ENCODE data around the gene ADAM30.

ADAM30 gene

DNA sequence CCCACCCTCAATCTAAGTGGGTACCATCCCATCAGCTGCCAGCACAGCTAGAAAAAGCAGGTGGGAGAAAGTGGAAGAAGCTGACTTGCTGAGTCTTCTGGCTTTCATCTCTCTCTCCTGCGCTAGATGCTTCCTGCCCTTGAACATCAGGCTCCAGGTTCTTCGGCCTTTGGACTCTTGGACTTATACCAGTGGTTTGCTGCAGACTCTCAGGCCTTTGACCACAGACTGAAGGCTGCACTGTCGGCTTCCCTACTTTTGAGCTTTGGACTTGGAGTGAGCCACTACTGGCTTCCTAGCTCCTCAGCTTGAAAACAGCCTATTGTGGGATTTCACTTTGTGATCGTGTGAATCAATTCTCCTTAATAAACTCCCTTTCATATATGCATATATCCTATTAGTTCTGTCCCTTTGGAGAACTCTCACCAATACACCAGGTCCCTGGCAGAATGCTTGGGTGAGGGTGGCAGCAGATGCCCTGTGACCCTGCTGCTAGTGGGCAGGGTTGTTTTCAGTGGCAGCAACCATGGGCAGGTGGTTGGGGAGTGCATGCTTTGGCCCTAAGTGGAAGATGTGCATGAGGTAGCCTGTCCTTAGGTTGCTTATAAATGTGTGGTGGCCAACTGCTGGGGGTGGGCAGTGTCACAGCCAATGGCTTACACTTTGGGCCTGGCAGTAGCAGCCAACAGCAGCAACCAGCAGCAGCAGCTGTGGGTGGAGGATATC, 10.8 kb upstream of the ADAM30 start:
- no peak for DNase-seq

DNA sequence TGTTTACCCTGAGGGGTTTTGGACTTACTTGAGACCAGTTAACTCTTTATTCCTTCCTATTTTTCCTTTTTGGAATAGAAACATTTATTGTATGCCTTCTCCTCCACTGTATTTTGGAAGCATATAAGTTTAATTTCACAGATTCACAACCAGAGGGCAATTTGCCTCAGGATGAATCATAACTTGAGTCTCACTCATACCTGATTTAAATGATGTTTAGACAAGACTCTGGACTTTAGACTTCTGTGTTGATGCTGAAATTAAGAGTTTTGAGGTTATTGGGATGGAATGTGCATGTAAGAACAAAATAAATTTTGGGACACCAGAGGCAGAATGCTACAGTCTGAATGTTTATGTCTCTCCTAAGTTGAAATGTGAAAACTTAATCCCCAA, 7.1 kb upstream of the ADAM30 start:
- no peak for DNase-seq

DNA sequence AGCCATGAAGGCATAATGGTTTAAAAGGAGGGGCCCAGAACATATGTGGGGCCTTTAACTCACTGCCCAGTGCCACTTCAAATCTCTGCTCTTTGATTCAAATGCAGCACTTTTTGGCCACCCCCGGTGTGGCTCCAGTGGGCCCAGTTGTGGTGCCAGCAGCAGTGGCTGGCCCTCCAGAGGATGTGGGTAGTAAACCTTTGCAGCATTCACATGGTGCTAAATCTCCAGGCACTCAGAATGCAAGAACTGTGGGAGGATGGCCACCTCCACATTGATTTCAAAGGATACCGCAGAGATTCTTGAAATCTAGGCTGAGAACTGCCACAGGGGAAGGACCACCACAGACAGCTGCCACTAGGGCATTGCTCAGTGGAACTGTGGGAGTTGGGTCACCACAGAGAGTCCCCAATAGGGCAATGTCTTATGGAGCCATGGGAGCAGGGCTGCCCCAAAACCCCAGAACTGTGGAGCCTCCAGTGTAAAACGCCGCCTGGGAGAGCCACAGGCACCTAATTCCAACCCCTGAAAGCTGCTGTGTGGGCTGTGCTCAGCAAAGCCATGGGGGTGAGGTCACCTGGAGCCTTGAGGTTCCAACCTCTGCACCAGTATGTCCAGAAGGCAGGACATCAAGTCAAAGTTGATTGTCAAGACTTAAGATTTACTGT, 6.6 kb upstream of the ADAM30 start:
- DNase-seq: no peak

DNA sequence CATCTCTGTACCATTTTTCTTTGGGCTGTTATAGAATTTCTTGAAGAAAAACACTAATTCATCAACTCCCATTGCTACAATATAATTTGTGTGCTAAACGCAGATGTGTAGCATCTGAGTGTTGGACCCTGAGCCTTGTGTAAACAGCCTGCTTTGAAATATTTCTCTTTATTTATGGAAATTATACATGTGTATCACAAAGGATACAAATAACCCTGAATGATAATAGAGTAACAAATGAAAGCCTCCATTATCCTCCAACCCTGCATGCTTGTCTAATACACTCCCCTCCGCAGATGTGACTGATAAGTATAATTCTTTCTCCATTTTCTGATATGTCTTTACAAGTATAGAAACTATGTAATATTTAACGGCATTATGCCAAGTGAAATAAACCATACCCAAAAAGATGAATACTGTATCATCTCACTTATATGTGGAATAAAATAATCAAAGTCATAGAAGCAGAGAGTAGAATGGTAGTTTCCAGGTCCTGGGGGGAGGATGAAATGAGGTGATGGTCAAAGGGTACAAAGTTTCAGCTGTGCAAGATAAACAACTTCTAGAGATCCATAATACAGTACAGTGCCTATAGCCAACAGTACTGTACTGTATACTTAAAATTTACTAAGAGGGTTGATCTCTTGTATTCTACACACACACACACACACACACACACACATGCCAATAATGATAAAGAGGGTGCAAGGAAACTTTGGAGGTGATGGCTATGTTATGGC, 2.8 kb upstream of the ADAM30 start:
- no peak for DNase-seq

DNA sequence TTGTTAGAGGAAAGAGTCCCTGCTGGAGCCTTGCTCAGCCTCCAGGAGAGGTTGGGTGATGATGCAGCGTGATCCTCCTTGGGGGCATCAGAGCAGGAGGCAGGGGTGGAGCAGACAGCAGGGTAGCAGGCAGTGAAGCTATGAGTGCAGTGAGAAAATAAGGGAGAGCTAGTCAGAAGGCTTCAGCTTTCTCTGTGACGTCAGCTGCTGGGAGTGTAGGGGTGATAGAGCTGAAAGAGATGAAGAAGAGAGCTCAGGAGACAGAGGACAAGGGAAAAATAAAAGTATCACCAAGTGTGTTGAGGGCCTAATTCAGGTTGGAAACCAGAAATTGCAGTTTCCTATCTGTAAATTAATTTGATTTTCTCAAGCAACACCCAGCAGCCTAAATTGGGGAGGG, 2.2 kb upstream of the ADAM30 start:
- DNase-seq: no peak

DNA sequence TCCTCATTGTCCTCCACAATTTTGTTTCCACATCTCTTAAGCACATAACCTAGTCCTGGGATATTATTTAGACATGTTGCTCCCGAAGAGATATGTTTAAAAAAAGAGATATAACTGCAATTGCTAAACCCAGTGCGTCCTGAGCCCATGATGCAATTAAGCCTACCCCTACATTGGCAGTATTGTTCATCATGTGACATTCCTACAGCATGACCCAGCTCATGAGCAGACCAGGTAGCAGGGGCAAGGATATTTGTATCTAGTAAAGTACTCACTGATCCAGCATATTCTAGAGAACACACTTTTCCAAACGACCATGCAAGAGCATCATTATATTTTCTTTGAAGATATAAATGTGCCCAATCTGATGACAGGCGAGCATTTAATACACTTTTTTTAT, 1.2 kb downstream of the ADAM30 start:
- DNase-seq: no peak

DNA sequence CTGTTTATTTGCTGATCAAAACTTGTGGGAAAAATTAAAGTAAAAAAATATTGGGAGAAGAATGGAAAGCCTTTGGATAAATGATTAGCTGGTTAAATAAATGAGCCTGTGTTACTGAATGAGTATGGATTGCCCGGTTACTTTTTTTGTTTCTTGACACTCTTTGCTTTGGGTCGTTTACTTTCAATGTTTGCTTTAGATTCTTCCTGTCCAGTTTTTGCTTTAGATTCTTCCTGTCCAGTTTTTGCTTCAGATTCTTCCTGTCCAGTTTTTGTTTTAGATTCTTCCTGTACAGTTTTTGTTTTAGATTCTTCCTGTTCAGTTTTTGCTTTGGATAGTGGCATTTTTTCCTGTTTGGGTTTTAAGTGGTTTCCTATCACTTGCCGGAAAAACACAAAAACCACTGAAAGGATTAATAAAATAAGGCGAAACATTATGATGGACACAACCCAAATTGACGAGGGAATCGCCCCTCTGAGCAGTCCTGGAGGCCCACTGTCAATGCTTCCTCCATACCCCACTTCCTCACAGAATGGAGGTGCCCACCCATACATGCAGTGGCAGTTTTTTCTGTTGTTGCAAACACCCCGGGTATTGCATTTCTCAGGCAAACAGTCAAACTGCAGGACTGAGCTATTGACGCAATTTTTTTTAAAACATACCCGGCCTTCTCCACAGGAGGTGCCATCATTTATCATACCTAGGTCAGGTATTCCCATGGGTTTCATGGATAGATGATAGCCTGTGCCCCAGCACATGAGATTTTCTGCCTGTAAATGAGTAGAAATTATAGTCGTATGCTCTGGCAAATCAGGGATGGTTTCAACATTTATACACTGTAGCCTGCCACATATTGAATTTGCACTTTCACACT, 2.3 kb downstream of the ADAM30 start:
- DNase-seq: no peak

DNA sequence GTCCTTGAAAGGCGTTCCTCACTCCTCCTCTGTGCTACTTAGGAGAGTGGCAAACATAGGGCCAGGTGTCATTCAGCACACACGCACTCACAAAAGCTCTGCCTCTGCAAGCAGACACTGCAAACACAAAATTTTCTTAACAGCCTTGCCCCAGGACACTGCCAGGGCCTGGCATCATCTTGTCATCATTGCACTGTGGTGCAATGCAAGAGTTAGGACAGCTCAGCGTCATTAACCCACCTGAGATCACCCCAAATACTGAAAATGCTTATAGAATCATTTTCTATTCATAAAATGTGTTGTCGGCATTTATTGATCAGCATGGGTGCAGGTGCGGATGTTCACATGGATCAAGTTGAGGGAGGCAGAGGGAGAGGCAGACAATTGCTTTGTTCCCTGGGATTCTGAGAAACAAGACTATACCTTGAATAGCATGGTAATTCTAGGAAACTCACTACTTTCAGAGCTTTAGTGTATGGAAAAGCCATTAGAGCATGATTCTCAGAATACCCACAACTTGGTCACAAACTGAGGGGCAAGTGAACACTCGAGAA, 3.0 kb downstream of the ADAM30 start:
- no peak for DNase-seq

DNA sequence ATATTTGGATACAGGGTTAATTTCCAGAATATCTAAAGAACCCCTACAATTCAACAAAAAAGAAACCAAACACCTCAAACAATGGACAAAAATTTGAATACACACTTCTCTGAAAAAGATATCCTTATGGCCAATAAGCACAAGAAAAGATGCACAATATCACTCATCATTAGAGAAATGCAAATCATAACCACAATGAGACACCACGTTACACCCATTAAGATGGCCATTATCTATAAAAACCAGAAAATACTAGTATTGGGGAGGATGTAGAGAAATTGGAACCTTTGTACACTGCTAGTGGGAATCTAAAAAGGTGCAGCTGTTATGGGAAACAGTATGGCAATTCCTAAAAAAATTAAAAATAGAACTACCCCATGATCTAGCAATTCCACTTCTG, 4.9 kb downstream of the ADAM30 start:
- no peak for DNase-seq

DNA sequence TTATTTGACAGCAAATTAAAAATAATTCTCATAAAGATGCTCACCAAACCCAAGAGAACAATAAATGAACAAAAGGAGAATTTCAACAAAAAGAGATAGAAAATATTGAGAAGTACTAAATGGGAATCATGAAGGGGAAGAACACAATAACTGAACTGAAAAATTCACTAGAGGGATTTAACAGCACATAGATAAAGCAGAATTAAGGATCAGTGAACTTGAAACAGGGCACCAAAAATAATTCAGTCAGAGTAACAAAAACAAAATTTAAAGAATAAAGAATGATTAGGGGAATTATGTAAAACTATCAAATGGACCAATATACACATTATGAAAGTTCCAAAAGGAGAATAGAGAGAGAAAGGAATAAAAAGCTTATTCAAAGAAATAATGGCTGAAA, 7.8 kb downstream of the ADAM30 start:
- no peak for DNase-seq

DNA sequence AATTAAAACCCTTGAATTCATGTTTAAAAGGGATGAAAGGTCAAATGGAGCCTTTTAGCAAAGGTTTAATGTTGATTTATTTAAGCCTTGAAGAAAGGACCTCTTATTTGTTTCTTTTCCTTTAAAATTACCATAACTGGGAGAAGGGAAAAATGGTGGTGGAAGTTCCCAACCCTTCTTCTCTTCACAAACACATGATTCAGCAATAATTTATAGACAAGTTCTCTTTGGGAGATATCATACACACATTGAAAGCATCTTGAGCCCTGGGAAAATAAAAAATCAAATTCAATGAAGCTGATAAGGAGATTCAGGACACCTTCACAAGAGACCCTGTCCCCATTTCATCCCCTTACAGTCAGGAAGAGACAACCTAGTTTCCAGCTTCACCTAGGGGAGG, 8.9 kb downstream of the ADAM30 start:
- DNase-seq: no peak

DNA sequence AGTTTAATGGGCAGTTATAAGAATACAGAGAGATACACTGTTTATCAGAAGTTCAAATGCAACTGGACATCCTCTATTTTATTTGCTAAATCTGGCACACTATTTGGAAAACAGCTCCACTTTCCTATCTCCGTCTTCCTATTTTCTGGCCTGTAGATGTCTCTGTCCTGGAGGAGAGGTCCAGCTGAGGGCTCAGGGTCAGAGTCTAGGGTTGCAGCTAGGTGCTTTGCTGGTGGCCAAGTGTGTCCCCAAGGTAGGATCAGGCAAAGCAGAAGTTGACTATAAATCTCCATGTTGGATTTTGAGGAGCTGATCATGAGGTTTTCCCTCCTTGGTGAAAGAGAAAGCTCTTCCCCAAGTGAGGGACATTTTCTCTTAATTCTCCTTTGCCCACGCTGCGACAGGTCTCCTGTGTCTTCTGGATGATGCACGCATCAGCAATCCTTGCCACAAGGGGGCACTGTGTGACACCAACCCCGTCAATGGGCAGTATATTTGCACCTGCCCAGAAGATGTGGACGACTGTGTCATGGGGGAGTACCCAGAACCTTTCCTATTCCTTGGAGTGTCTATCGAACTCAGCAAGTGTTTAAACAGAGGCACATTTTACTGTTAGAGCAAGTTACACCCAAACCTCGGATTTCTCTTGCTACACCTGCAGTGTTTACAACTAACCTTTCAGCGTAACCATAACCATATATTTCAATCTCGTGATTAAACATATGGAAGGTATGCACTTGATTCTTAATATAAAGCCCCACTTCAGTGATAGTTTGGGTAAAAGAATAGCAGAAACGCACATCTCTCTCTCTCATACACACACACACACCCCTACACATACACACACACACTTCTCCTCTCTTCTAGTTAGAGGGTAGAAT, 10.2 kb downstream of the ADAM30 start:
- DNase-seq: no peak

DNA sequence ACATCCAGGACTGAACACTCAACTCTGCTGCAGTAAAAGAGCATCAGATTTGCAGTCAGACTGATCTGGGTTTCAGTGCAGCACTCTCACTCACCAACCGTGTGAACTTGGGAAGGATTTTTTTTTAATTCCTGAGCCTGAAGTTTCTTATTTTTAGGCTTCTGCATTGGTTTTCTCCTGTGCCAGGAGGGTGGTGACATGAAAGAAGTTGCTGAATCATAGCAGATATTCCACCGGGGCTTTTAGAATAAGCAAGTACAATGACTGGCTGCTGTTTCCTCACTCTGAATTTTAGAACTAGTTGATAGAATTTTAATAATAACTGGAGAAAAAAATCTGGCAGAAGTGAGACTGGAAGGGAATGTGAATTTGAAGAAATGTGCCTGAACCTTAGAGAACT, 11.6 kb downstream of the ADAM30 start:
- no peak for DNase-seq

DNA sequence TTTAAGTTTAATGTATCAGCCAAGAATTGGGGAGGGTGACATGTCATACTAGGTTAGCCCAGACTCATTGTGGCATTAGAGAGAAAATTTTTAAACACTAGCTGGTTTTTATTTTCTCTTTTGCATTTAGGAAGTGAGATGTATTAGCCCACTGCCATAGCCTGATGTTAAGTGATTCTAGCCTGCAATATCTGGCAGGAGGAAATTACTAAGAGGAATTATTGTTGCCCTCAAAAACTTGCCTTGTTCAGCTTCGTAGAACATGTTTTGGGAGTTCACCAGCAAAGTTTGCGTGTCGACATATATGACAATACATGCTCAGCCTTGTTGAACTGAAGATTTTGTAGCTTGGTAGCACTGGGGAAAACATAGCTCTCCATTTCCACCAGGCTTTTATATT, 12.5 kb downstream of the ADAM30 start:
- DNase-seq: no peak

DNA sequence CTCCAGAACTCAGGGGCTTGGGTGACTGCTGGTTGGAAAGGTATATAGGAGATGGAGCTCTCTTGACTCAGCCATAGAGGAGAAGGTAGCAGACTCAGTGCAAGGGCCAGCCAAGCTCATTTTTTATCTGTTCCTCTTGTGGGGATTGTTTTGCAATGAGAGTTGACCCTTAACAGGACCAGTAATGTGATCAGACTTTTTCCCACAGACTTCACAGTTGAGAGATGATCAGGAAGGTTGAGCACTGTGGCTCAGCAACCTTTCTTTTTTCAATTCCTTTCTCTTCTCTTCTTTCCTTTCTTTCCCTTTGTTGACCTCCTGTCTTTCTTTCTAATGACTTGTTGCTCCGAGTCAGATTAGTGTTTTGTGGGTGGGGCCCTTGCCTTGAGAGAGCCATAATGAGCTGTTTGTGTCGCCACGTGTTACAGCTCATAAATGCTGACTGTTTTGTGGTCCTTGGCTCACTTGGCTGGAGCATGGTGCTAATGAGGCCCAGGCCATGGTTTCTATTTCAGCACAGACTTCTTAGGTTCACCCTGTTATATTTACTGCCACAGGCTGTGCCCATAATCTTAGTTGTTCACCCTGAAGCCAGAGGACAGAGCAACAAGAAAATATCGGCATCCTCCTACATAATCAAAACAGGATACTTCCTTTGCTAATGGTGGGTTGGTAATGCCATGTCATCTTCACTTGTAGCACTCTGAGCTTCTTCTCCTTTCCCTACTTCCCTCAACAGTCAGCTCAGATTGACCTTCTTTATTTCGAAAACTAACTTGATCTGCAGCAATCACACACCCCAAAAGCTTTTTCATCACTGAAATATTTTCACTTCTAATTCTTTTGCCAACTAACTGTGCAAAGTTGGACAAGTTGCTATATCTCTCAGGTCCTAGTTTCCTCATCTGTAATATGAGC, 13.9 kb downstream of the ADAM30 start:
- no peak for DNase-seq

DNA sequence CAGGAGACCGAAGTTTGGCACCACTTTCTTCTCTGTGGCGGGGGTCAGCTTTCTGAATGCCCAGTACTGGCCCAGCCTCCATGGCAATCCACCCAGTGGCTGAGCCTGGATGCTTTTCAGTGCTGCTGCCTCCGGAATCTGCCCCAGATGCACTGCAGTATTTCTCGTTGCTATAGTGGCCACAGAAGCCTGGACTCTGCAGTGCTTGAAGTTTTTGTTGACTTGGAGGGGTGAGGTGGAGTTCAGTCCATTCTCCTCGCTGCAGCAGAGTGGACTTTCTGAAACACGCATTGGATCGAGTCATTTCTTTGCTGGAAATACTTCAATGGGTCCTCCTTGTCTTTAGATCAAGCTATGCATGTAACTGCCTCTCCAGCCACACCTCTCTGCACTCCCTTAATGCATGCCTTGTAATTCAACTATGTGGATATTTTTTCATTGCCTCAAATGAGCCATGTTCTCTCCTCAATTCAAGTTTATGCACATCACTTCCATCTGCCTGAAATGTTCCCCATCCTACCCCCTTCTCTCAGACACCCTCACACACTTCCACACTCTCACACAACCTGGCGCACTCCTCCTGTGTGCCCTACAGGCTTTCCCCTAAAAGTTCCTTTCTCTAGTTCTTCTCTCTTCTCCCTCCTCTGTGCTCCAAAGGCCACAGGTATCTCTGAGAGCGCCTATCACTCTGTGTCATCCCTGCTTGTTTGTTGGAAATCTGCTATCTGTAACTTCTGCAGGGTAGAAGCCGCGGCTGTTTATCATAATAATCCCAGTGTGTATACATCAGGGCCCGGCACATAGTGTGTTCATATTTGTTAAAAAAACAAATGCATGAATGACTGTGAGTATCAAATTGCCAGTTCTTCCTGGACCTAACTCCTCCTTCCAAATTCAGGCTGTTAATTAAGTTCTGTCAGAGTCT, 16.5 kb downstream of the ADAM30 start:
- no peak for DNase-seq

DNA sequence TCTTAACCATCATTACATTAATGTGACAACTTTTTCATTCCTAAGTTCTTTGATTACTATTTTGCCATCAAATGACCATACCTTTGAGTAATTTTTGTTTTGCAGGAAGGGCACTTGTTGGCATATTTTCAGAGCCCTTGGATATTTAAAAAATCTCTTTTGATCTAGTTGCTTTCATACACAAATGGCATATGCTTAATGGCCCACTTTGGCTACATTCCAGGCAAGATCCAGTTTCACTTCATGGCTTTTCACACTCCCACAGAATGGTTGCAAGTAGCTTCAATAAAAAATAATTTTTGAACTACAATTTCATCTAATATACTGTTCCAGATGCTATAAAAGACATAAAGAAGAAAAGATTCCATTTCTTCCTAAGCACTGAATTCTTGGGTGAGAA, 18.1 kb downstream of the ADAM30 start:
- DNase-seq: peak; percentile 57

DNA sequence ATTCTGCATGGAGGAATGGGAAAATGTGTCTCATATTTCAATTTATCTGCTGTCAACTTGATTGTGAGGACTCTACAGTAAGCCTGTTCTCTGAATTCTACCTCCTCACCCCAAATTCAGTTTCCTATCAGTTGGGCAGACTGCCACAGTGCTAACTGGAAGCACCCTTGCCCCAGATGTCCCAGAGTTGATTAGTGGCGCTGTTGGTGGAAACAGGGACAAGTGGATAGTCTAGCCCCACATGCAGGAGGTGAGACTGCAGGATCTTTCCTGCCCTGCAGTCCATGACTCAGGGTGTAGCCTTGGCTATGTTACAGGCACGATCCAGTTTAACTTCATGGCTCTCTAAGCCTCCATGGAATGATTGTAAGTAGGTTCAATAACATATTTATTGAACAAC, 22.1 kb downstream of the ADAM30 start:
- DNase-seq: no peak

Data from NCI-H2171 (cell line).